HCT116 (cell line): ENCODE results near the gene C2orf74. TPM values are rescaled to one million over a fixed set of nuclear protein-coding genes. Genes with fewer than 3 reads are reported as not detected.

Source experiments
- ATAC-seq: fragments of 200-7000 bp; cut with Tn5 transposase; 2 replicates; pipeline ENCODE4 v1.9.1; 2020; ENCODE audit warnings: mild to moderate bottlenecking, moderate library complexity
- BruUV-seq: library from RNA; stranded (reverse); fragments of 400-500 nt; replicated peaks from 2 replicates; lab custom pipeline; 2021; lab: Mats Ljungman, UMichigan
- CTCF ChIA-PET: fragments of 300-600 bp; sonication (Branson Sonifier 250); formaldehyde crosslinking; loops from one replicate; lab custom pipeline; 2021; ENCODE audit warnings: antibody characterized with exemption; lab: Charles Lee
- POLR2A ChIA-PET: fragments of 300-600, 350-600 bp; sonication (Branson Sonifier 250); formaldehyde crosslinking; loops from one replicate; lab custom pipeline; 2021; ENCODE audit warnings: antibody characterized with exemption; lab: Charles Lee
- RAD21 ChIA-PET, 2 experiments: fragments of 300-600 bp; sonication (Branson Sonifier 250); formaldehyde crosslinking; loops; one replicate each; lab custom pipeline; 2023; ENCODE audit warnings: low total read pairs in 2 of 2; ENCODE audit not compliant: uncharacterized antibody in 2 of 2, unreplicated experiment in 2 of 2, low non-redundant PET in 1 of 2; lab: Charles Lee
- DNase-seq: peaks from one replicate; pipeline ENCODE4 v3.0.0-alpha.2; 2010; ENCODE audit warnings: low read depth, low spot score
- H2AFZ ChIP-seq: fragments of 200-600 bp; shearing (Covaris generic), sonication (generic); 2 replicates; pipeline ENCODE4 v1.6.1; 2017; ENCODE audit warnings: low read depth, mixed run types, mixed read lengths, antibody characterized with exemption, low read length; ENCODE audit not compliant: poor library complexity, severe bottlenecking
- H3K27ac ChIP-seq: 2 replicates; pipeline ENCODE4 v1.5.1; 2012; ENCODE audit warnings: low read depth, low read length
- H3K27me3 ChIP-seq: fragments of 200-600 bp; sonication (generic); 2 replicates; pipeline ENCODE4 v1.6.1; 2016; ENCODE audit warnings: mixed run types, low read length, mixed read lengths; ENCODE audit not compliant: insufficient read depth
- H3K36me3 ChIP-seq, 2 experiments: fragments of 200-500 bp in 1 of 2; fragments of 200-600 bp in 1 of 2; sonication (Bioruptor generic) in 1 of 2; sonication (generic) in 1 of 2; 2 replicates each; pipeline versions ENCODE4 v1.5.1 to v1.6.1; 2014 to 2016; ENCODE audit warnings: low read length in 2 of 2, inconsistent platforms in 1 of 2, mixed read lengths in 1 of 2, mixed run types in 1 of 2; ENCODE audit not compliant: insufficient read depth in 2 of 2, control insufficient read depth in 1 of 2
- H3K4me1 ChIP-seq, 2 experiments: fragments of 200-600 bp in 1 of 2; sonication (generic) in 1 of 2; 2 replicates each; pipeline versions ENCODE4 v1.5.1 to v1.6.1; 2012 to 2017; ENCODE audit warnings: low read length in 2 of 2, inconsistent platforms in 1 of 2, mild to moderate bottlenecking in 1 of 2, mixed read lengths in 1 of 2, mixed run types in 1 of 2, moderate library complexity in 1 of 2; ENCODE audit not compliant: insufficient read depth in 2 of 2, control insufficient read depth in 1 of 2
- H3K4me2 ChIP-seq: fragments of 200-600 bp; sonication (generic); 2 replicates; pipeline ENCODE4 v1.6.1; 2017; ENCODE audit warnings: mixed run types, low read length, mixed read lengths
- H3K4me3 ChIP-seq, 2 experiments: fragments of 200-600 bp in 1 of 2; sonication (generic) in 1 of 2; replicated peaks in 1 of 2; 2 replicates each; pipeline ENCODE4 v1.5.1; 2011 to 2016; ENCODE audit warnings: low read length in 2 of 2, control low read depth in 1 of 2, low read depth in 1 of 2, mild to moderate bottlenecking in 1 of 2, mixed read lengths in 1 of 2, mixed run types in 1 of 2
- H3K79me2 ChIP-seq: fragments of 200-600 bp; sonication (generic); 2 replicates; pipeline ENCODE4 v1.6.1; 2017; ENCODE audit warnings: mild to moderate bottlenecking, mixed run types, low read length, moderate library complexity, mixed read lengths; ENCODE audit not compliant: insufficient read depth
- H3K9ac ChIP-seq: fragments of 200-600 bp; sonication (generic); 2 replicates; pipeline ENCODE4 v1.6.1; 2016; ENCODE audit warnings: low read length, mixed read lengths
- H3K9me2 ChIP-seq: fragments of 200-600 bp; sonication (generic), shearing (Covaris generic); 2 replicates; pipeline ENCODE4 v1.6.1; 2017; ENCODE audit warnings: mixed run types, mild to moderate bottlenecking, moderate library complexity; ENCODE audit not compliant: insufficient read depth
- H3K9me3 ChIP-seq, 2 experiments: fragments of 200-500 bp in 1 of 2; fragments of 200-600 bp in 1 of 2; sonication (Bioruptor generic) in 1 of 2; sonication (generic) in 1 of 2; 2 replicates each; pipeline ENCODE4 v1.6.1; 2014 to 2017; ENCODE audit warnings: low read length in 2 of 2, mixed read lengths in 2 of 2, inconsistent platforms in 1 of 2, low read depth in 1 of 2, mild to moderate bottlenecking in 1 of 2, mixed run types in 1 of 2, moderate library complexity in 1 of 2; ENCODE audit not compliant: control insufficient read depth in 1 of 2, insufficient read depth in 1 of 2
- H4K20me1 ChIP-seq: fragments of 200-600 bp; sonication (generic), shearing (Covaris generic); 2 replicates; pipeline ENCODE4 v1.6.1; 2017; ENCODE audit warnings: mixed run types, mild to moderate bottlenecking, moderate library complexity; ENCODE audit not compliant: insufficient read depth
- ATF3 ChIP-seq: IDR thresholded peaks from 2 replicates; pipeline ENCODE4 v1.6.1; 2012
- CBX3 ChIP-seq: IDR thresholded peaks from 2 replicates; pipeline ENCODE4 v1.6.1; 2012; ENCODE audit warnings: low read depth
- CEBPB ChIP-seq: IDR thresholded peaks from 2 replicates; pipeline ENCODE4 v1.6.1; 2012; ENCODE audit warnings: low read depth
- CTCF ChIP-seq, 3 experiments: fragments of 200-600 bp in 1 of 3; sonication (generic) in 1 of 3; IDR thresholded peaks in 2 of 3; conservative IDR thresholded peaks in 1 of 3; 2 replicates each; pipeline ENCODE4 v1.5.1; 2012 to 2017; ENCODE audit warnings: low read depth in 2 of 3, low read length in 2 of 3, antibody characterized with exemption in 1 of 3, borderline replicate concordance in 1 of 3, control low read depth in 1 of 3, mild to moderate bottlenecking in 1 of 3, mixed read lengths in 1 of 3, mixed run types in 1 of 3, moderate library complexity in 1 of 3; ENCODE audit not compliant: insufficient read depth in 1 of 3
- EGR1 ChIP-seq: IDR thresholded peaks from 2 replicates; pipeline ENCODE4 v1.6.1; 2012; ENCODE audit warnings: low read depth
- ELF1 ChIP-seq: IDR thresholded peaks from 2 replicates; pipeline ENCODE4 v1.6.1; 2012; ENCODE audit warnings: low read depth, borderline replicate concordance
- EZH2 ChIP-seq: fragments of 200-600 bp; sonication (generic); IDR thresholded peaks from 2 replicates; pipeline ENCODE4 v1.6.1; 2017; ENCODE audit warnings: antibody characterized with exemption, mixed run types
- EZH2phosphoT487 ChIP-seq: fragments of 200-600 bp; IDR thresholded peaks from 2 replicates; pipeline ENCODE4 v1.6.1; 2018; ENCODE audit warnings: antibody characterized with exemption, borderline replicate concordance
- MAX ChIP-seq: IDR thresholded peaks from 2 replicates; pipeline ENCODE4 v1.6.1; 2012
- POLR2A ChIP-seq: IDR thresholded peaks from 2 replicates; pipeline ENCODE4 v1.7.0; 2011; ENCODE audit warnings: borderline replicate concordance; ENCODE audit not compliant: insufficient read depth, insufficient read length; ENCODE audit errors: extremely low read depth
- POLR2AphosphoS5 ChIP-seq: IDR thresholded peaks from 2 replicates; pipeline ENCODE4 v1.6.1; 2011; ENCODE audit warnings: mild to moderate bottlenecking, low read depth, low read length, moderate library complexity
- REST ChIP-seq: IDR thresholded peaks from 2 replicates; pipeline ENCODE4 v1.6.1; 2012; ENCODE audit warnings: low read depth
- SIN3A ChIP-seq: IDR thresholded peaks from 2 replicates; pipeline ENCODE4 v1.6.1; 2012; ENCODE audit warnings: low read depth
- SP1 ChIP-seq: IDR thresholded peaks from 2 replicates; pipeline ENCODE4 v1.6.1; 2012; ENCODE audit warnings: low read depth
- SRF ChIP-seq: IDR thresholded peaks from 2 replicates; pipeline ENCODE4 v1.6.1; 2012; ENCODE audit warnings: low read depth
- YY1 ChIP-seq: IDR thresholded peaks from 2 replicates; pipeline ENCODE4 v1.6.1; 2011; ENCODE audit warnings: low read length, low read depth, moderate library complexity, mild to moderate bottlenecking; ENCODE audit not compliant: insufficient replicate concordance; ENCODE audit errors: extremely low read depth
- ZNF274 ChIP-seq: fragments of 200-500 bp; sonication (Bioruptor generic); IDR thresholded peaks from 2 replicates; pipeline ENCODE4 v1.6.1; 2014; ENCODE audit warnings: mild to moderate bottlenecking, low read depth, low read length, inconsistent platforms
- intact Hi-C: fragments of 100-400 bp; cut with micrococcal nuclease; formaldehyde crosslinking; loops from 2 replicates; pipeline ENCODE4 v1.10.0; 2022
- total RNA-seq: library from RNA; stranded (reverse); gene quantifications from one replicate; pipeline ENCODE4 v1.2.1, GENCODE V29; 2021; ENCODE audit not compliant: unreplicated experiment

The C2orf74 gene
- total RNA-seq, 1 experiment from 2014 or later: not detected

- Histone ChIP-seq H3K27me3 (no peaks in the 10 kb centered on the region), H3K79me2 (no peaks in the 10 kb centered on the region), H3K36me3 (no peaks in the 10 kb centered on the region), H3K4me2 (no peak overlapping the region), H3K9me3 (no peaks in the 10 kb centered on the region), H2AFZ (no peak overlapping the region), H3K4me3 (no peak overlapping the region), H3K4me1 (no peaks in the 10 kb centered on the region), H3K27ac (no peak overlapping the region), H3K9ac (no peak overlapping the region), H4K20me1 (no peaks in the 10 kb centered on the region), H3K9me2 (no peaks in the 10 kb centered on the region)
- ATAC-seq (no peak), DNase-seq (no peak)
- intact Hi-C loops: no loop called here
- POLR2A ChIA-PET: no interaction called here
- TF ChIP-seq CBX3: no peak
- no peak for TF ChIP-seq POLR2A
- no peak for TF ChIP-seq EZH2
- no peak for TF ChIP-seq CTCF (IDR thresholded peaks at IDR 0.05 in 2 of 3, conservative IDR thresholded peaks at IDR 0.05 in 1 of 3; ENCODE audit: borderline replicate concordance in 1 of 3, insufficient read depth in 1 of 3, low read depth in 2 of 3, low read length in 2 of 3)
- TF ChIP-seq SRF: no peak
- no peak for TF ChIP-seq SP1
- TF ChIP-seq CEBPB: no peak
- no peak for TF ChIP-seq EZH2phosphoT487
- TF ChIP-seq ELF1: no peak
- TF ChIP-seq SIN3A: no peak
- TF ChIP-seq MAX: no peak
- no peak for TF ChIP-seq REST
- no peak for TF ChIP-seq ATF3
- no peak for TF ChIP-seq ZNF274
- TF ChIP-seq POLR2AphosphoS5: no peak
- TF ChIP-seq EGR1: no peak
- TF ChIP-seq YY1: no peak
- CTCF ChIA-PET: no interaction called here
- BruUV-seq: no TSS peak
- RAD21 ChIA-PET: no interaction called here
Measured at GRCh38 chr2:61117534-61117933, 44.5 kb upstream of the C2orf74 start.
